ENCODE results near the gene TRIM66. TPM values are rescaled to one million over a fixed set of nuclear protein-coding genes. Genes with fewer than 3 reads are reported as not detected.

TRIM66 gene
- polyA plus RNA-seq, 2 donors = 2.0 to 4.8 TPM

DNA sequence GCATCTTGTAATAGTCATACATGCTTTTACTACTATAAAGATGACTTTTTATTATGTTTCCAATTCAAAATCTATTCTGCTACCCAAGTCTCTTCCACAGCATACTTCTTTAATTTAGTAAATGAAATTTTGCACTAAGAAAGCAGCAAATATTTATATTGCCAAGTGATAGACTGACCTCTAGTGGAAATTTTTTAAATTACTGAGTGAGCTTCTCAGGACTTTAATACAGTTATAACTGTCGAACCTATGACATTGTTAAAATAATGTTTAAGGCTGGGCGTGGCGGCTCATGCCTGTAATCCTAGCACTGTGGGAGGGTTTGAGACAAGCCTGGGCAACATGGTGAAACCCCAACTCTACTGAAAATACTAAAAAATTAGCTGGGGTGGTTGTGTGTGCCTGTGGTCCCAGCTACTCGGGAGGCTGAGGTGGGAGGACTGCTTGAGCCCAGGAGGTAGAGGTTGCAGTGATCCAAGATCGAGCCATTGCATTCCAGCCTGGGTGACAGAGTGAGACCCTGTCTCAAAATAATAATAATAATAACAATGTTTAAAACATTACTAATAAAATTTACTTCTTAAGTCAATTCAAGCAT, 115.8 kb downstream of the TRIM66 start:
- 22 to 31% methylated on average over 5 of the region's 5 CpGs for WGBS, 2 donors
- no peak overlapping the region for H3K27ac ChIP-seq (ENCODE audit: low read depth in 2 of 2, low read length in 1 of 2)
- no peak overlapping the region for H3K4me3 ChIP-seq (ENCODE audit: low read depth in 1 of 2, low read length in 2 of 2)
- H3K9me3 ChIP-seq (ENCODE audit: control insufficient read depth in 2 of 2, insufficient read depth in 1 of 2, low read depth in 1 of 2, low read length in 1 of 2) = no peaks in the 10 kb centered on the region
- no peaks in the 10 kb centered on the region for H3K36me3 ChIP-seq (ENCODE audit: control insufficient read depth in 2 of 2, insufficient read depth in 2 of 2, low read length in 1 of 2)
- H3K27me3 ChIP-seq (ENCODE audit: control insufficient read depth in 1 of 2, insufficient read depth in 2 of 2, low read length in 2 of 2) = peaks cover 0 to 2% of the 10 kb centered on the region in 2 donors
- no peaks in the 10 kb centered on the region for H3K4me1 ChIP-seq (ENCODE audit: control insufficient read depth in 2 of 2, insufficient read depth in 2 of 2, low read length in 1 of 2)

DNA sequence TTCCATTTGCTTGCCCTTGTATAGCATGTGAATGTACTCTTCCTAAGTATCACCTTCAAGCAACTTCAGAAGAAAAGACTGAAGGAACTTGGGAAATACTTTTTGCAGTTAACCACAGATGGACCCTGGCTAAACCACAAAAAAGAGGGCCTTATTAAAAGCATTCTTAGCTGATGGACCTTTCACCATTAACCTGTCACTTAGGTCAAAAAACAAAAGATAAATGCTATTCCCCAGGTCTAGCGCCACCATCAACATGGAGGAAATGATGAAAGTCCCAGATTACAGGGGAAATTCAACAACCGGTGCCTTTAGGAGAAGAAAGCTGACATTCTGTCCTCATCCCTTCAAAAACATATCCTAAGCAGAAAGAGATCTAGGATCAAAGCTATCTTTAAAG, 117.9 kb downstream of the TRIM66 start:
- WGBS, 2 donors = 83% methylated on average over 2 of the region's 2 CpGs

More for the DNA sequence above, 117.9 kb downstream of the TRIM66 start:
- Histone ChIP-seq H3K27me3 (ENCODE audit: control insufficient read depth in 1 of 2, insufficient read depth in 2 of 2, low read length in 2 of 2) (peaks cover 0 to 2% of the 10 kb centered on the region in 2 donors), H3K36me3 (ENCODE audit: control insufficient read depth in 2 of 2, insufficient read depth in 2 of 2, low read length in 1 of 2) (no peaks in the 10 kb centered on the region), H3K4me3 (ENCODE audit: low read depth in 1 of 2, low read length in 2 of 2) (no peak overlapping the region), H3K27ac (ENCODE audit: low read depth in 2 of 2, low read length in 1 of 2) (no peak overlapping the region), H3K4me1 (ENCODE audit: control insufficient read depth in 2 of 2, insufficient read depth in 2 of 2, low read length in 1 of 2) (no peaks in the 10 kb centered on the region), H3K9me3 (ENCODE audit: control insufficient read depth in 2 of 2, insufficient read depth in 1 of 2, low read depth in 1 of 2, low read length in 1 of 2) (no peaks in the 10 kb centered on the region)

Other genes starting within 250 kb of the TRIM66 start
- gene STK33, start 88.4 kb downstream of the TRIM66 start, polyA plus RNA-seq = under 1 TPM; 0.75 to 0.92 TPM
- 1,000 to 10,000 TPM; 2,629 to 4,238 TPM for gene RPL27A, start 127 bp upstream of the TRIM66 start, polyA plus RNA-seq
- 10 to 100 TPM; 10.6 to 17.8 TPM for gene AKIP1, start 228.5 kb upstream of the TRIM66 start, polyA plus RNA-seq

Data from esophagus (tissue), 2 donors.